Measurements from ENCODE around the gene NPDC1. TPM values are rescaled to one million over a fixed set of nuclear protein-coding genes. Genes with fewer than 3 reads are reported as not detected.

NPDC1 gene
- total RNA-seq, 4 donors from 2014 or later, result 11.3 to 22.3 (median 19.0) TPM

DNA sequence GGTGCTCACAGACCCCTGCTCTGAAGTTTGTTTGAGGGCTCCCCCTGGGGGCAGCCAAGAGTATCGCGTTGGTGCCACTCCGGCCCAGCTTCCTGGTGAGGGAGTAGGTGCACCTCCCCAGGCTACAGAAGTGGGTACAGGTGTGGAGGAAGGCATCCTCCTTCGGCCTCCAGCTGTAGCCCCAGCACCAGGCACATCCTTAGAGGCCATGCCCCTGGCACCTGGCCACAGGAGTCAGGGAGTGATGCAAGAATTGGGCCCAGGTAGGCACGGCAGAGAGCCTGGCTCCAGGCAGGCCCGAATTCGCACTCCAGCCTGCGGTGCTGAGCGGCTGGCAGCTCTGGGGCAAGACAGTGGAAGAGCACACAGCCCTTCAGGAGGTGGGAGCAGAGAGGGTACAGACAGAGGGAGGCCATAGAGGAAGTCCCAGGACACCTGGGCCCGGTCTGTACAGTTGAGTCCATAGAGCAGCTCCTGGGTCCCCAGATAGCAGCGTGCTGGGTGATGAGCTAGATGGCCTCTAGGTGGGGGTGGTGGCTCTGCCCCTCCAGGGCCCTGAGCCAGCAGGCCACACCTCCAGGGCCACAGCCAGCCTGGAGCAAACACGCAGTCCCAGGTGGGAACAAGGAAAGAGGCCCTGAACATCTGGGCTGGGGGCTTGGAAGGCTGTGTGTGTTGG is 22.0 kb upstream of the NPDC1 start:
- Histone ChIP-seq H3K4me3 (no peak overlapping the region), H3K9me3 (no peaks in the 10 kb centered on the region), H3K27me3 (peaks cover 0 to 11% (median 5%) of the 10 kb centered on the region in 3 donors), H3K4me1 (peaks cover 9 to 15% of the 10 kb centered on the region in 2 donors), H3K36me3 (no peaks in the 10 kb centered on the region), H3K27ac (no peak overlapping the region)
- in situ Hi-C loops (cut with MboI; ENCODE audit: low sequenced_read_pairs in 4 of 4) (no loop called here), intact Hi-C loops (cut with DNase I; ENCODE audit: low total_unique reads) (loop anchor here (2.0 kb wide), 1 partner anchor 21 kb away; the partner anchor contains the start of gene NPDC1)
- ATAC-seq, result peak in 1 of 2 donors; percentile 59
- DNase-seq, result peak; percentile 39 to 68
- no peak for TF ChIP-seq POLR2A (IDR thresholded peaks at IDR 0.05)
- TF ChIP-seq, protein P1, sequence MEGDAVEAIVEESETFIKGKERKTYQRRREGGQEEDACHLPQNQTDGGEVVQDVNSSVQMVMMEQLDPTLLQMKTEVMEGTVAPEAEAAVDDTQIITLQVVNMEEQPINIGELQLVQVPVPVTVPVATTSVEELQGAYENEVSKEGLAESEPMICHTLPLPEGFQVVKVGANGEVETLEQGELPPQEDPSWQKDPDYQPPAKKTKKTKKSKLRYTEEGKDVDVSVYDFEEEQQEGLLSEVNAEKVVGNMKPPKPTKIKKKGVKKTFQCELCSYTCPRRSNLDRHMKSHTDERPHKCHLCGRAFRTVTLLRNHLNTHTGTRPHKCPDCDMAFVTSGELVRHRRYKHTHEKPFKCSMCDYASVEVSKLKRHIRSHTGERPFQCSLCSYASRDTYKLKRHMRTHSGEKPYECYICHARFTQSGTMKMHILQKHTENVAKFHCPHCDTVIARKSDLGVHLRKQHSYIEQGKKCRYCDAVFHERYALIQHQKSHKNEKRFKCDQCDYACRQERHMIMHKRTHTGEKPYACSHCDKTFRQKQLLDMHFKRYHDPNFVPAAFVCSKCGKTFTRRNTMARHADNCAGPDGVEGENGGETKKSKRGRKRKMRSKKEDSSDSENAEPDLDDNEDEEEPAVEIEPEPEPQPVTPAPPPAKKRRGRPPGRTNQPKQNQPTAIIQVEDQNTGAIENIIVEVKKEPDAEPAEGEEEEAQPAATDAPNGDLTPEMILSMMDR (IDR thresholded peaks at IDR 0.05 in 4 of 5, conservative IDR thresholded peaks at IDR 0.05 in 1 of 5), result peak; percentile 50 to 83 (median 76)

DNA sequence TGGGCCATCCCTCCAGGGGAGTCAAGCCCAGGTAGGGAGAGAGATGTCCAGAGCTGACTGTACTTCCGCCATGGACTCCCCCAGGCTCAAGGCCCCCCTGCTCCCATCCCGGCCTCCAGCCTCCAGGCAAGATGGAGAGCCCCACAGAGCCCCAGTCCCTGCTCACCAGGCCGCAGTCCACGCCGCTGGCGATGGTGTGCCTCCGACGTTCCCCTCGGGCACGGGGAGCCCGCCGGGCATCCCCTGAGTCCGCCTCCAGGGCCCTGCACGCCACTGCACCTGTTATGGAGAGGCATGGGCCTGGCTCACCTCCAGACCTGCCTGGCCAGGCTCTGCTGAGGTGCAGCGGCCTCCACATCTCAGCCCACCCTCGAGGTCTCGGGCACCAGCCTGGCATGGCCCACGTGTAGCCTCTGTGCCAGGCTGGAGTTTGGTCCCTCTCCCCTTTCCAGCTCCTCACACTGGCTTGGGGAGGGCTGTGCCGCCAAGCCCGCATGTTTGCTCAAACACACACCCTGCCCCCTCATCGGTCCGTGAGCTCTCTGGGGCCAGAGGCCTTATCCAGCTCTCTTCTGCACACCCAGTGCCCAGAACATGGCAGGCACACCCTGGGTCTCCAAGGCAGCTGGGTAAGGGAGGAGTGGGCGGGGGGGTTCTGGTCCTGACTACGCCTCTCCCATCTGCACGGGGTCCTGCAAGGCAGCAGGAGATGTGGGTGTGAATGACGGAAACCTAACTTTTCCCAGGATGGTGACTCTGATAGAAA is 20.3 kb upstream of the NPDC1 start:
- in situ Hi-C loops (cut with MboI; ENCODE audit: low sequenced_read_pairs in 4 of 4), result no loop called here
- H3K27ac ChIP-seq, result no peak overlapping the region
- H3K9me3 ChIP-seq, result no peaks in the 10 kb centered on the region
- no peak for DNase-seq
- TF ChIP-seq, protein P1 (IDR thresholded peaks at IDR 0.05 in 4 of 5, conservative IDR thresholded peaks at IDR 0.05 in 1 of 5), result no peak
- TF ChIP-seq POLR2A (IDR thresholded peaks at IDR 0.05), result no peak
- H3K36me3 ChIP-seq, result no peaks in the 10 kb centered on the region
- no peak for ATAC-seq
- peaks cover 0 to 11% (median 5%) of the 10 kb centered on the region in 3 donors for H3K27me3 ChIP-seq
- no peak overlapping the region for H3K4me3 ChIP-seq
- H3K4me1 ChIP-seq, result peaks cover 7 to 14% of the 10 kb centered on the region in 2 donors
- intact Hi-C loops (cut with DNase I; ENCODE audit: low total_unique reads), result loop anchor here (2.0 kb wide), 1 partner anchor 19 kb away; the partner anchor contains the start of gene NPDC1

DNA sequence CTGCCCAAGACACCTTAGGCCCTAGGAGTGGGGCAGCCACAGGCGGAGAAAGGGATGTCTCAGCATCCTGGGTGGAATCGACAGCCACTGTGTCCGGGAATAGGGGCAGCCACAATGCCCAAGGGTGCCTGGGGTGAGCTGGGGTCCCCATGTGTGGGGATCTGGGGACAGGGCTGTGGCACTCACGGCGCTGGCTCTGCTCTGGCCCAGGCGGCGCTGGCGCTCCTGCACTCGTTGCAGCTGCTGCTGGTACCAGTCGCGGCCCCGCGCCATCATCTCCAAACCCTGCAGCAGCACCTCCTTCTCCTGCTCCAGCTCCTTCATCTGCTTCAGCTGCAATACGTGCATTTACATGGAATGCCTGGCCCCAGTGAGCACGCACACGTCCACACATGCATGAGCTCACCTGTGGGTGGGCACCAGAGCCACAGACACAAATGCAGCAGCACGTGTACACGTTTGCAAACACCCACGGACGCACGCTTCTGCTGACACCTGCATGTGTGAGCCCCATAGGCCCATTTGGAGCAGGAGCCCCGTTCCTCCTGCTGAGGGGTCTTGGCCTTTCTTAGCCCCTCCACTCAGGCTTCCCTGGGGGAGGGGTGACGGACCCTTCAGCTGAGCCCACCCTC is 19.5 kb upstream of the NPDC1 start:
- Histone ChIP-seq H3K36me3 (no peaks in the 10 kb centered on the region), H3K27ac (no peak overlapping the region), H3K27me3 (peaks cover 0 to 11% (median 5%) of the 10 kb centered on the region in 3 donors), H3K4me1 (peaks cover 0 to 7% of the 10 kb centered on the region in 2 donors), H3K4me3 (no peak overlapping the region), H3K9me3 (no peaks in the 10 kb centered on the region)
- in situ Hi-C loops (cut with MboI; ENCODE audit: low sequenced_read_pairs in 4 of 4), result no loop called here
- TF ChIP-seq POLR2A (IDR thresholded peaks at IDR 0.05), result no peak
- TF ChIP-seq, protein P1 (IDR thresholded peaks at IDR 0.05 in 4 of 5, conservative IDR thresholded peaks at IDR 0.05 in 1 of 5), result no peak
- DNase-seq (no peak), ATAC-seq (no peak)
- intact Hi-C loops (cut with DNase I; ENCODE audit: low total_unique reads), result no loop called here

DNA sequence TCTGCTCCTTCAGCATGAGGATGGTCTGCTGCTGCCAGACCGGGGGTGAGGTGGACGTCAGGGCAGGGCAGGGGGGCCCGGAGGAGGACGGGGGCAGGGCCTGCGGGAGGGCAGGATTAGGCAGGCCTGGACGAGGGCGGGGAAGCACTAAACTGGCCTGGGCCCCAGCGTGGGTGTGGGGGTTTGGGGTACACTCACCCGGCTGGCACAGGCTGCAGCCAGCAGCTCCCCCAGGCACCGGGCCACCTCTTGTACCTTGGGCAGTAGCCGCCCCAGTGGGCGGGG is 18.8 kb upstream of the NPDC1 start:
- no peak overlapping the region for H3K27ac ChIP-seq
- in situ Hi-C loops (cut with MboI; ENCODE audit: low sequenced_read_pairs in 4 of 4) (no loop called here), intact Hi-C loops (cut with DNase I; ENCODE audit: low total_unique reads) (no loop called here)
- ATAC-seq, result no peak
- no peak for TF ChIP-seq POLR2A (IDR thresholded peaks at IDR 0.05)
- TF ChIP-seq, protein P1 (IDR thresholded peaks at IDR 0.05 in 4 of 5, conservative IDR thresholded peaks at IDR 0.05 in 1 of 5), result no peak
- no peaks in the 10 kb centered on the region for H3K9me3 ChIP-seq
- H3K4me3 ChIP-seq, result no peak overlapping the region
- H3K27me3 ChIP-seq, result peaks cover 0 to 11% (median 5%) of the 10 kb centered on the region in 3 donors
- no peak for DNase-seq
- peaks cover 0 to 7% of the 10 kb centered on the region in 2 donors for H3K4me1 ChIP-seq
- H3K36me3 ChIP-seq, result no peaks in the 10 kb centered on the region
